ENCODE data around the gene FLVCR1.

The FLVCR1 gene

DNA sequence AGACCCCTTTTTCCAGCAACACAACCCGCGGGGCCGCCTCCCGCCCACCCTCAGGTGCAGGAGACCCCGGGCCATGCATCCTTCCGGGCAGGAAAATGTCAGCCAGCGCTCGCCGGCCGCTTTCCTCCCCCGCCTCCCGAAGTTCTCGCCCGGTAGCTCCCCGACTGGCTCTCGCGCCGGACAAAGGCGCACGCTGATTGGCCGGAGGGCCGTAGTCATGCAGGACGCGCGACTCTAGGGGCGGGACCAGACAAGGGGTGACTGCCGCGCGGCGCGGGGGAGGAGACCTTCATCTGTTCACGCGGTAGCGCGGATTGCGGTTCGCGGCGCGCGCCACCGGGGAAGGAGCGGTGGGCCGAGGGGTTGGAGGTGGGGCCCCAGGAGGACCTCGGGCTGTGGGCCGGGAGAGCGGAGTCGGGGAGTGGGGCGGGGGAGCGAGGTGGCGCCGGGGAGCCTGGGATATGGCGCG is at the start of gene FLVCR1:
TSS of gene FLVCR1 (plus strand) at position 284 of the 469 bp plus-strand sequence. CDS start at position 462, 178 bp downstream.
- Histone ChIP-seq H3K4me1 (ENCODE audit: control insufficient read depth in 1 of 2, insufficient read depth in 2 of 2, low read length in 2 of 2) (peaks cover 7 to 32% of the 10 kb centered on the region in 2 donors), H3K36me3 (ENCODE audit: control insufficient read depth in 1 of 2, insufficient read depth in 2 of 2, low read length in 2 of 2) (peaks cover 0 to 4% of the 10 kb centered on the region in 2 donors), H3K9me3 (ENCODE audit: control insufficient read depth in 1 of 2, low read length in 2 of 2) (no peaks in the 10 kb centered on the region), H3K4me3 (ENCODE audit: low read depth in 1 of 2, low read length in 2 of 2) (peak within 1 kb of the TSS; percentile 68 to 83), H3K27me3 (ENCODE audit: low read depth, low read length) (no peaks in the 10 kb centered on the region), H3K27ac (ENCODE audit: low read length) (peak within 1 kb of the TSS; percentile 65)

DNA sequence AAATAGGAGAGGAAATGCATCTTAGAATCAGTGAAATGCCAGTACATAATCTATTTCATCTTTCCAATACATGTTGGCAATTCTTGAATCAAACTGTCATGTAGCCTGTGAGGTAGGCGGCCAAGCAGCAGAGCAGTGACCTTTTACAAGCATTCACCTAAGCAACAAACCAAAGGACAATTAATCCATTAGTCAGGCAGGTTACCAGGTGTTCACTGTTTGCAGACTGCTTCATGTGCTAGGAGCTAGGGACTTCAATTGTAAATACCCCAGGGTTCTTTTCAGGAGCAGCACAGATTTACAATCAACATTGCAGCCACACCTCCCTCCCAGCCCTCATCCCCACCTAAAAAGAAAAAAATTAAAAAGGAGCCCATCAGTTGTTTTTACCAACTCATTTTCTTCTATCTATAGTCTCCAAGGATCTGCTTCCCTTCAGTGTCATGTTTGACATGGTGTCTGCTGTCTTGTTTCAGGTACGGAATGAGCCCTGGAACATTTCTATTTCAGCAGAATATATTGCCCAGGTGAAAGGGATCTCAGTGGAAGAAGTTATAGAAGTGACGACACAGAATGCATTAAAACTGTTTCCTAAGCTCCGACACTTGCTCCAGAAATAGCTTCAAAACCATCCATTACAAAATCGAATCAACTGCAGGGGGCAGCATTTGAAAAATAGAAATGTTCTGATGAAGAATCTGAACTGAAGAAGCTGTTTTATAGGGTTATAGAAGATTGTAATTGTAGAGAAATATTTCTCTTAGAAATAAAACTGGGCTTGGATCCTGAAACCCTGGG is 43.3 kb upstream of the FLVCR1 start:
- no peaks in the 10 kb centered on the region for H3K36me3 ChIP-seq (ENCODE audit: control insufficient read depth in 1 of 2, insufficient read depth in 2 of 2, low read length in 2 of 2)
- no peaks in the 10 kb centered on the region for H3K27me3 ChIP-seq (ENCODE audit: low read depth, low read length)
- H3K9me3 ChIP-seq (ENCODE audit: control insufficient read depth in 1 of 2, low read length in 2 of 2) = no peaks in the 10 kb centered on the region
- H3K4me3 ChIP-seq (ENCODE audit: low read depth in 1 of 2, low read length in 2 of 2) = no peak overlapping the region
- H3K4me1 ChIP-seq (ENCODE audit: control insufficient read depth in 1 of 2, insufficient read depth in 2 of 2, low read length in 2 of 2) = no peaks in the 10 kb centered on the region
- H3K27ac ChIP-seq (ENCODE audit: low read length) = no peak overlapping the region

DNA sequence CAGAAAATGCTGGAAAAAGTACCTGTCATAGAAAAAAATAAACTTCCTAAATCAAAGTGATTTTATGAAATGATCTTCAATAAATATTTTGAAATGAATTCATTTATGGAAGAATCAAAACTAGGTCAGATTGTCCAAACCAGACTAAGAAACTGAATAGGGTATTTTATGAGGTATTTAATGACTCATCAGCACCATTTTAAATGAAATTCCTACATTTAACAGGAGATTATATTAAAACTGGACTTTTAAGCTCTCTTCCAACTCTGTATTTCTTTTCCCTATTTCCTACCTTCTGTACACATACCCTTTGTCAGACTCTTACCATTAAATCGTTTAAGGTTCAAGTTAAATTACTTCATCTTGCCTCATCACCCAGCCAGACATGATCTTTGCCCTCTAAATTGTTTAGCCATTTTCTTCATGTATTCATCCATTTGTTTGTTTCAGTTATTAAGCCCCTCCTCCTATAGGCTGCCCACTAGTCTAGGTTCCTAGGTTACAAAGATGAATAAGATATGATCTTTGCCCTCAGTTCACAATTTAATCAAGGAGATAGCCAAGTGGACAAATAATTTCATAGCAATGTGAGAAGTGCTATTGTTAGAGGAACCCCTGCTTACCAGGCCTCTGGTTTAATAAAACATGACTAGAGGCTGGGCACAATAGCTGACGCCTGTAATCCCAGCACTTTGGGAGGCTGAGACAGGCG is 41.4 kb upstream of the FLVCR1 start:
- H3K4me1 ChIP-seq (ENCODE audit: control insufficient read depth in 1 of 2, insufficient read depth in 2 of 2, low read length in 2 of 2) = no peaks in the 10 kb centered on the region
- H3K27me3 ChIP-seq (ENCODE audit: low read depth, low read length) = no peaks in the 10 kb centered on the region
- H3K4me3 ChIP-seq (ENCODE audit: low read depth in 1 of 2, low read length in 2 of 2) = no peak overlapping the region
- no peaks in the 10 kb centered on the region for H3K9me3 ChIP-seq (ENCODE audit: control insufficient read depth in 1 of 2, low read length in 2 of 2)
- no peak overlapping the region for H3K27ac ChIP-seq (ENCODE audit: low read length)
- H3K36me3 ChIP-seq (ENCODE audit: control insufficient read depth in 1 of 2, insufficient read depth in 2 of 2, low read length in 2 of 2) = no peaks in the 10 kb centered on the region

DNA sequence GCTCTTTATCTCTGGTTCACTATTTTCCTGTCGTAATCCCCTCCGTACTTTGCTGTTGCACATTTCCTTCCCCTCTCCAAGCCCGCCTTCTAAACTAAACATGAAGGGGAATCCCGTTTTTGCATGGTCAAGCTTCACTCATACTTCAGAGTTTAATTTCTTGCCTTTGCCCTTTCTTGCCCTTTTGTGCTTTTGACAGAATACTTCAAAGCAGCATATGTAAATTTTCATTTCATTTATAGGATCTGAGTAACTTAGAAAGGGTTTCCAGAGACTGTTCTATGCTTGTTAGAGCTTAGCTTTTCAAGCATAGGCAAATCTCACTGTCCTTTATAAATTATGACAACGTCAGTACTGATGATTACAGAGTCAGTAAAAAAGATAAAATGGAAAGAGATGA is 38.3 kb upstream of the FLVCR1 start:
- H3K36me3 ChIP-seq (ENCODE audit: control insufficient read depth in 1 of 2, insufficient read depth in 2 of 2, low read length in 2 of 2) = no peaks in the 10 kb centered on the region
- no peaks in the 10 kb centered on the region for H3K27me3 ChIP-seq (ENCODE audit: low read depth, low read length)
- H3K4me3 ChIP-seq (ENCODE audit: low read depth in 1 of 2, low read length in 2 of 2) = no peak overlapping the region
- no peaks in the 10 kb centered on the region for H3K9me3 ChIP-seq (ENCODE audit: control insufficient read depth in 1 of 2, low read length in 2 of 2)
- H3K4me1 ChIP-seq (ENCODE audit: control insufficient read depth in 1 of 2, insufficient read depth in 2 of 2, low read length in 2 of 2) = no peaks in the 10 kb centered on the region
- H3K27ac ChIP-seq (ENCODE audit: low read length) = no peak overlapping the region

DNA sequence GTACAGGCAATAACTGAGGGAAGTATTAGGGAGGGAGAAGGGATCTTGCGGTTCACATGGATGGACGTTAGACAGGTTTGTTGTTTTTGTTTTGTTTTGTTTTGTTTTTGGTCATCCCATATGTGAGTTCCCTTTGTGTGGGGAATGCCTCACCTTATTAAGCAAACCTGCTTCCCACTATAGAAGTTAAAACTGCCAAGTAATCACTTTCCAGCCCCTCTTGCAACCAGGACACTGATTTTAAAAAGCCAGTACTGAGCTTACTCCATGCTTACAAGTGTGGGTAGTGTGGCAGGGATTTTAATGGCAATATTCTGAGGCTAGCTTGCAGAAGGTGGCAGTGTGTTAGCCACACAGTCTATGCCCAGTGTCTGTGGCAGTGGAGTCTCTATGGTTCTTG is 37.1 kb upstream of the FLVCR1 start:
- Histone ChIP-seq H3K4me3 (ENCODE audit: low read depth in 1 of 2, low read length in 2 of 2) (no peak overlapping the region), H3K27me3 (ENCODE audit: low read depth, low read length) (no peaks in the 10 kb centered on the region), H3K9me3 (ENCODE audit: control insufficient read depth in 1 of 2, low read length in 2 of 2) (peaks cover 3 to 5% of the 10 kb centered on the region in 2 donors), H3K36me3 (ENCODE audit: control insufficient read depth in 1 of 2, insufficient read depth in 2 of 2, low read length in 2 of 2) (no peaks in the 10 kb centered on the region), H3K4me1 (ENCODE audit: control insufficient read depth in 1 of 2, insufficient read depth in 2 of 2, low read length in 2 of 2) (no peaks in the 10 kb centered on the region), H3K27ac (ENCODE audit: low read length) (no peak overlapping the region)

DNA sequence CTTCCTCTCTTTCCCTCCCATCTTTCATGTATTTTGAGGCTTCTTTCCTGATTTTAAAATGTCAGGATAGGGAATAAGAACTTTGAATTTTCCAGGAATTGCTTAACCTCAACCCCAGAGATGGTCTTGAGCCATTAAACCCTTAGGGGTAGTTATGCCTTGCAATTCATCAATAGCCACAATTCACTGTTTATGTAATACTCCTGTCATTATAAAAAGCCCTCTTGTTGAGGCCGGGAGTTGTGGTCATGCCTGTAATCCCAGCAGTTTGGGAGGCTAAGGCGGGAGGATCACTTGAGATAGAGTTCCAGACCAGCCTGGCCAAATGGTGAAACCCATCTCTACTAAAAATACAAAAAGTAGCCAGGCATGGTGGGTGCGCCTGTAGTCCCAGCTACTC is 35.1 kb upstream of the FLVCR1 start:
- Histone ChIP-seq H3K4me1 (ENCODE audit: control insufficient read depth in 1 of 2, insufficient read depth in 2 of 2, low read length in 2 of 2) (no peaks in the 10 kb centered on the region), H3K9me3 (ENCODE audit: control insufficient read depth in 1 of 2, low read length in 2 of 2) (peaks cover 6% of the 10 kb centered on the region in 2 donors), H3K27me3 (ENCODE audit: low read depth, low read length) (no peaks in the 10 kb centered on the region), H3K27ac (ENCODE audit: low read length) (no peak overlapping the region), H3K4me3 (ENCODE audit: low read depth in 1 of 2, low read length in 2 of 2) (no peak overlapping the region), H3K36me3 (ENCODE audit: control insufficient read depth in 1 of 2, insufficient read depth in 2 of 2, low read length in 2 of 2) (no peaks in the 10 kb centered on the region)

DNA sequence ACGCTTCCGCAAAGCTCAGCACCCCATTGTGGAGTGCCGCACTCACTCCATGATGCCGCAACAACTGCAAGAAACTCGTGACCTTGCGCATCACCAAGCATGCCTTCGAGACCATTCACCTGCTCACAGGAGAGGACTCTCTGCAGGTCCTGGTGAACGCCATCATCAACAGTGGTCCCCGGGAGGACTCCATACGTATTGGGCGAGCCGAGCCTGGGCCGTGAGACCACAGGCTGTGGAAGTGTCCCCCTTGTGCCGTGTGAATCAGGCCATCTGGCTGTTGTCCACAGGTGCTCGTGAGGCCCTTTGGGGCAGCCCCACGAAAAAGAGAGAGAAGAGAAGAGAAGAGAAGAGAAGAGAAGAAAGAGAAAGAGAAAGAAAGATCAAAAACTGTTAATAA is 33.9 kb upstream of the FLVCR1 start:
- no peak overlapping the region for H3K27ac ChIP-seq (ENCODE audit: low read length)
- H3K4me3 ChIP-seq (ENCODE audit: low read depth in 1 of 2, low read length in 2 of 2) = no peak overlapping the region
- H3K27me3 ChIP-seq (ENCODE audit: low read depth, low read length) = no peaks in the 10 kb centered on the region
- H3K9me3 ChIP-seq (ENCODE audit: control insufficient read depth in 1 of 2, low read length in 2 of 2) = peaks cover 6% of the 10 kb centered on the region in 2 donors
- no peaks in the 10 kb centered on the region for H3K4me1 ChIP-seq (ENCODE audit: control insufficient read depth in 1 of 2, insufficient read depth in 2 of 2, low read length in 2 of 2)
- H3K36me3 ChIP-seq (ENCODE audit: control insufficient read depth in 1 of 2, insufficient read depth in 2 of 2, low read length in 2 of 2) = no peaks in the 10 kb centered on the region

DNA sequence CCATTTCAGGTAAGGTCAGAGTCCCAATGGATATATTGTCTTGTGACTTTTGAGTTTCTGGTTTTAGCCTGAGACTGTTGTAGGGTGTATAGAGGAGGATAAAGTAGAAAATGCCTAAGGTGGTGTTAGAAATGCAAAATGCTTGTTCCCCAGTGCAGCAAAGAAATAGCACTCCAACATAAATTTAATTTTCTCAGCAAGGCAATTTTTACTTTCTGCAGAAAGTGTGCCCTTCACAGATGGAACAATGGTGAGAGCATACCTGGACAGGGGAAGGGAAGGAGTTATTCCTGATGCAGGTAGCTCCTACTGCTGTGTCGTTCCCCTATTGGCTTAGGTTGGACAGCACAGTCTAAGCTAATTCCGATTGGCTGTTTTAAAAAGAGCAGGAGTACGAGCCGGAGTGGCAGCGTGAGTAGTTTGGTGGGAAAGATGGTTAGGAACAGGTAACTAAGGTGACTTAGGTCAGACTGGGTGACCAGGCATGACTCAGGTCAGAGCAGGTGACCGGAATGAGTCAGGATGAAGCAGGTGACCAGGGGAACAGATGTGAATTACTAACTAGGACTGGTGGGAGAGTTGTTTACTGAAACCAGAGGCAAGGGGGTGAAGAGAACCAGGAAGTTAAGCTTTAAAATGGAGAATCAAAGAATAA is 32.1 kb upstream of the FLVCR1 start:
- H3K4me3 ChIP-seq (ENCODE audit: low read depth in 1 of 2, low read length in 2 of 2) = no peak overlapping the region
- H3K27me3 ChIP-seq (ENCODE audit: low read depth, low read length) = no peaks in the 10 kb centered on the region
- peaks cover 6% of the 10 kb centered on the region in 2 donors for H3K9me3 ChIP-seq (ENCODE audit: control insufficient read depth in 1 of 2, low read length in 2 of 2)
- no peaks in the 10 kb centered on the region for H3K36me3 ChIP-seq (ENCODE audit: control insufficient read depth in 1 of 2, insufficient read depth in 2 of 2, low read length in 2 of 2)
- no peak overlapping the region for H3K27ac ChIP-seq (ENCODE audit: low read length)
- no peaks in the 10 kb centered on the region for H3K4me1 ChIP-seq (ENCODE audit: control insufficient read depth in 1 of 2, insufficient read depth in 2 of 2, low read length in 2 of 2)

DNA sequence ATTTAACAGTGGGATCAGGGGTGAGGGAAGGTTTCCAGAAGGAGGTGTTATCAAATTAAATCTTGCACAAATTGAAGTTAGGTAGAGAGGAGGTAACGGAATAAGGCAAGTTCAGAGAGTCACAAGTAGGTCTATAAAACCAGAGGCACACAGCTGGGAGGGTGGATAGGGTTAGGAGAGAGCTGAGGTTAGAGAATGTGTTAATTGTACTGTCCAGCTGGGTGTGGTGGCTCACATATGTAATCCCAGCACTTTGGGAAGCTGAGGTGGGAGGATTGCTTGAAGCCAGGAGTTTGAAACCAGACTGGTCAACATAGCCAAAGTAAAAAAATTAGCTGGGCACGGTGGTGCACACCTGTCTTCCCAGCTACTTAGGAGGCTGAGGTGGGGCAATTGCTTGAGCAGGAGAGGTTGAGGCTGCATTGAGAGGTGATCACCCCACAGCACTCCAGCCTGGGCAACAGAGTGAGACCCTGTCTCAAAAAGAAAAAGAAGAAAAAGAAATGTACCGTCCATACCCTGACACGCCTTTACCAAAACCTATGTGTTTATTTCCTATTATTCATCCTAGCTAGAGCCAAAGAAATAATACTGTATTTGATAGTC is 30.8 kb upstream of the FLVCR1 start:
- no peak overlapping the region for H3K4me3 ChIP-seq (ENCODE audit: low read depth in 1 of 2, low read length in 2 of 2)
- no peaks in the 10 kb centered on the region for H3K36me3 ChIP-seq (ENCODE audit: control insufficient read depth in 1 of 2, insufficient read depth in 2 of 2, low read length in 2 of 2)
- H3K27ac ChIP-seq (ENCODE audit: low read length) = no peak overlapping the region
- no peaks in the 10 kb centered on the region for H3K4me1 ChIP-seq (ENCODE audit: control insufficient read depth in 1 of 2, insufficient read depth in 2 of 2, low read length in 2 of 2)
- no peaks in the 10 kb centered on the region for H3K27me3 ChIP-seq (ENCODE audit: low read depth, low read length)
- peaks cover 6% of the 10 kb centered on the region in 2 donors for H3K9me3 ChIP-seq (ENCODE audit: control insufficient read depth in 1 of 2, low read length in 2 of 2)

DNA sequence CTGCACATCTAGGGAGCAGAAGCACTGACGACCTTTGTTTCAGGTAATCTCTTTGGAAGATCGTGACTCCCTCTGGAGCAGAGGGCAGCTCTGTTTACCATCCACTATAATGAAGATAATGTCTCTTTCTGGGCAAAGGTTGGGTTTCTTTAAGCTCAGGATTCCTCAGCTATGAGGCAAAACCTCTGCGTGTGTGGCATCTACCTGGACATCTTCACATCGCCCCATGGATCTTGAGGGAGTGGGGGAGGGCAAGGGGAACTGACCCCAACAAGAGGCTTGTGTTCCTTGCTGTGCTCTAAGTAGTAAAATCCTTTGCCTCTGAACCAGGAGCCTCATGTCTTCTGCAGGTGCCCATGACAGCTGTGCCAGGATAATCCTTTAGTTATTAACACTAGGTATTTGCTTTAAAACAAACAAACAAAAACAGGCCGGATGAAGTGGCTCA is 30.2 kb upstream of the FLVCR1 start:
- no peaks in the 10 kb centered on the region for H3K4me1 ChIP-seq (ENCODE audit: control insufficient read depth in 1 of 2, insufficient read depth in 2 of 2, low read length in 2 of 2)
- H3K9me3 ChIP-seq (ENCODE audit: control insufficient read depth in 1 of 2, low read length in 2 of 2) = peaks cover 6% of the 10 kb centered on the region in 2 donors
- H3K4me3 ChIP-seq (ENCODE audit: low read depth in 1 of 2, low read length in 2 of 2) = no peak overlapping the region
- H3K27me3 ChIP-seq (ENCODE audit: low read depth, low read length) = no peaks in the 10 kb centered on the region
- H3K27ac ChIP-seq (ENCODE audit: low read length) = no peak overlapping the region
- H3K36me3 ChIP-seq (ENCODE audit: control insufficient read depth in 1 of 2, insufficient read depth in 2 of 2, low read length in 2 of 2) = no peaks in the 10 kb centered on the region

DNA sequence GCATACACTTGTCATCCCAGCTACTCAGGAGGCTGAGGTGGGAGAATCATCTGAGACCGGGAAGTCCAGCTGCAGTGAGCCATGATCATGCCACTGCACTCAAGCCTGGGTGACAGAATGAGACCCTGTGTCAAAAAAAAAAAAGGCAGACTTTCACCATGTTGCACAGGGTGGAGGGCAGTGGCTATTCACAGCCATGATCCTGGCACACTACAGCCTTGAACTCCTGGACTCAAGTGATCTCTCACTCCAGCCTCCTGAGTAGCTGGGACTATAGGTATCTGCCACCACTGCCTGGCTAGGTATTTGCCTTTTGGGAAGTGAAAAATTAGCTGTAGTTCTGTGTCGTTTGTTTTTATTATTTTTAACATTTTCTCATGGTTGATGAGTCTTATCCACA is 29.7 kb upstream of the FLVCR1 start:
- Histone ChIP-seq H3K9me3 (ENCODE audit: control insufficient read depth in 1 of 2, low read length in 2 of 2) (peaks cover 6% of the 10 kb centered on the region in 2 donors), H3K4me3 (ENCODE audit: low read depth in 1 of 2, low read length in 2 of 2) (no peak overlapping the region), H3K4me1 (ENCODE audit: control insufficient read depth in 1 of 2, insufficient read depth in 2 of 2, low read length in 2 of 2) (no peaks in the 10 kb centered on the region), H3K27me3 (ENCODE audit: low read depth, low read length) (no peaks in the 10 kb centered on the region), H3K36me3 (ENCODE audit: control insufficient read depth in 1 of 2, insufficient read depth in 2 of 2, low read length in 2 of 2) (no peaks in the 10 kb centered on the region), H3K27ac (ENCODE audit: low read length) (no peak overlapping the region)

Data from muscle layer of duodenum (tissue), 2 donors.